Femur (tissue), 1 donor: Measurements from ENCODE around the gene MUTYH.

Source experiments
- DNase-seq: peaks from one replicate; pipeline ENCODE4 v3.0.0-alpha.2; 2017

The MUTYH gene

DNA sequence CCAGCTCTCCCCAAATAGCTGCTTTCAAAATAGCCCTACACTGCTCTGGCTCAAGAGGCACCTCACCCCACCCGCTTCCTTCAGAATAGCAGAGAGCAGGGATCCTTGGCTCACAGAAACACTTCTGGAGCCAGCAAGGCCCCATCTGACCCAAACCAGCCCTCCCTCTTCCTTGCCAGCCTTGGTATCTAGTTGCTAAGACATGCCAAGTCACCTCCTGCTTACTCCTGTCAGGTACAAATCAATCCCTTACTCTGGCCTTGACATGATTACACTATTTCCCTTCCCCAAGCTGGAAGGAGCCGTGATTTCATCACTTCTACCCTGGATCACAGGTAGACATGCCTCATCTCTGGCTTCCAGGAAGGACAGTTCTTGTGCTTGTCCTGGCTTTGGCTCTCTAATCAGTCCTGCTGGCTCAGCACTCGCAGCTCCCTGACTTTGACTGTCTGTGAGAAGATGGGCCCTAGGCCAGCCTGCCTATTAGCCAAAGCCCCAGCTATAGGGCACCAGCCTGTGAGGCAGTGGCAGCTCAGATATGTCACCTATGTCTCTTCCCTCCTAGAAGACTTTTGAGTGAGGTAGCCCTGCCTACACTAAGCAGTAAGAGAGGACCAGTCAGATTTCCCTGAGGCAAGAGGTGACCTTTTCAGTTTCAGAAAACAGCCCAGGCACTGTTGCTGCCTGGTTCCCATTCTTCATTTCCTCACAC lies 8.9 kb upstream of the MUTYH start:
- DNase-seq: no peak

DNA sequence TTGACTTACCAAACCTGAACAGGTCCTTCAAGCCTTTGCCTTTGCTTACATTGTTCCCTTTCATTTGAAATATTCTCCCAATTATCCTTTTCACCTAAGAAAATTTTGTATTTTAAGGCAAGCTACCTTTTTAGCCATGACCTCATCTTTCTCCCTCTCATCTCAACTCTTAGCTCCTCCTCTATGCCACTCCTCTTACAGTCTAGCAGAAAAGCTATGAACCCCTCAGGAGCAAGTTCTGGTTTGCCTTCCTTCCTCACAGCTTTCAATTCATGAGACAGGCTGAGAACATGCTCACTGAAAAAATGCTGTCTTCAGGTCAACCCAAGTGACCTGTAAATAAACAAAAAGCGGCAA lies 8.3 kb upstream of the MUTYH start:
- DNase-seq: no peak

DNA sequence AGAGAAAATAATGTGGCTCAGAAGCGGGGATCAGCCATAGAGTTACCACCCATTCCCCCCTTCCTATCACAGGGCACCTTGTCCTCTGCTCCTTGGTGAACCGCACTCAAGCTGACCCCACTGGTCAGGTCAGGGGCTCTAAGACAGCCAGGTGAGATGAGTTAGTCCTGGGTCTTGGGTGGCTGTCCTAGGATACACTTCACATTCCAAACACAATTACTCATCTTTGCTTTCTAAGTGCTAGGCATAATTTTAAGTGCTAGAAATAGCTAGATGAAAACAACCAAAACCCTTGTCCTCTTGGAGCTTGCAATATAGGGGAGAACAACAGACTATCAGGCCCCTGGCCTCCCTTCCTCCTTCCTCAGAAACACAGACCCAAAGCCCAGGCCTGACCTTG lies 7.8 kb upstream of the MUTYH start:
- DNase-seq: no peak

DNA sequence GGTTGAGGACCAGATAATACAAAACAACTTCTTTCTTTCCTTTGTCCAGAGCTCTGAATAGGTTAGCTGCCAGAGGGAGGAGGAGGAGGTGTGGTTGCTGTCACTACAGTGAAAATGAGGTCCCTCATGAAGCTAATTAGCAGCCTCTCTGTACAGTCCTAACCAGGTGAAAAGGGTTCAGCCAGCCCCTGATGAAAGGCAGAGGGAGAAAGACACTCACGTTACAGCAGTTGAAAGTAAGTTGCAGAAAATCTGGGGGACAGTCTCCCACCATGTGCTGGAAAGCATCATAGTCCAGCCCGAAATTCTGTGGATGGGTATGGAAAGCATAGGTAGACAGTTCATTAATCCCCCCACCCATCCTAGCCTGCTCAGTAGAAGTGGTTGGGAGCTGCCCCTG lies 6.2 kb upstream of the MUTYH start:
- no peak for DNase-seq

DNA sequence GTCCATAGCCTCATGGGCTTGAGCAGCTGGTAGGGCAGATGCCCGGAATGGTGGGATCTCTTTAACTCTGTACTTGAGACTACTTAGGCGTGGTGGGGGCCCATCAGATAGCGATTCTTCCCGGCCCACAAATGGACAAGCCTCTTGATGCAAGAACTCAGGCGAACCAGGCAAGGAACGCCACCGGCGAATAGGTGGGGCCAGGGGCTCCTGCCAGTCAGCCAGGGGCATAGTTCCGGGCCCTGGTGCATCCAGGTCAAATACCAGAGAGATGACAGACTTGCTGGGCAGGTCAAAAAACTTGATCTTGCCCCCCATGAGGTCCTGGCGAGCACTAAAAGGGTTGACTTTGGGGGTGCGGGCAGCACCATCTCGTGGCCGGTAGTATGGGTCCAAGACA lies 4.8 kb upstream of the MUTYH start:
- DNase-seq: no peak

DNA sequence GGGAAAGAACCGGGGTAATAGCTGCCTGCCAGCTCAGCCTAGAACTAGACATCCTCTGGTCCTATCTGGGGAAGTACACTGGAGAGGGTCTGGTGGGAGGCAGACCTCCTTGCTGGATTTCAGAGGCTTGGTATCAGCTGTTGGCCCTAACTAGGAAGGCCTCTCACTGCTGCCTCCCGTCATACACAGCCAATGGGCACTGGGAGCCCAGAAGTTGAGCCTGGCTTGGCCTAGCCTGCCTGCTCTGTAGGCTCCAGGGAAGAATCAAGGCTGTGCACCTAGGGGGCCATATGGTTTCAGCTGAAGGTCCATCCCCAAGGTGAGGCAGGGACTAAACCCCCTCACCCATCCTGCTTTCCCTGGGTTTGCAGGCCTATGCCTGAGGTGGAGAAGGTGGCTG lies 4.3 kb upstream of the MUTYH start:
- no peak for DNase-seq

DNA sequence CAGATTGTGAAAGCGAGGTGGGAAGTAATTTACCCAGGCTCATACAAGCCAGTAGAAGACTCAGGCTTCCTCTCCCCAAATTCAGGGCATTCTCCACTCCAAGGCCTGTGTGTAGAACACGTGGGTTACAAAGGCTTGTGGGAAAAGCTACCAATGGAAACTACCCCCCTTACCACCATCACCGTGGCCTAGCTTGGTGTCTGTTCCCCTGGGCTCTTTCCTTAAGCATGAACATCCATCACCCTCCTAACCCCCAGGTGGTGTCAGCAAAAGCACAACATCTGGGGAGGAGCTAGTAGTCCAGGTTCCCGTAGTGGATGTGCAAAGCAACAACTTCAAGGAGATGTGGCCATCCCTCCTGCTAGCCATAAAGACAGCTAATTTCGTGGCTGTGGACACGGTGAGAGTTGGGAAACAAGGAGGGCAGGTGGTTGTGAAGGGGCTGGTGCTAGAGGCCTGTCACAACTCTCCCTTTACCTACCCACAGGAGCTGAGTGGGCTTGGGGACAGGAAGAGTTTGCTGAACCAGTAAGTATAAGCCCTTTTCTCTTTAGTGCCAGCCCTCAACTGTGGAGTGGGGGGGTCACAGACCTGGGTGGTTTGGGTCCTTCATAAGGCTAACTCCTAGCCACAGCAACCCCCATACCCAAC lies 701 bp upstream of the MUTYH start:
- DNase-seq: no peak

DNA sequence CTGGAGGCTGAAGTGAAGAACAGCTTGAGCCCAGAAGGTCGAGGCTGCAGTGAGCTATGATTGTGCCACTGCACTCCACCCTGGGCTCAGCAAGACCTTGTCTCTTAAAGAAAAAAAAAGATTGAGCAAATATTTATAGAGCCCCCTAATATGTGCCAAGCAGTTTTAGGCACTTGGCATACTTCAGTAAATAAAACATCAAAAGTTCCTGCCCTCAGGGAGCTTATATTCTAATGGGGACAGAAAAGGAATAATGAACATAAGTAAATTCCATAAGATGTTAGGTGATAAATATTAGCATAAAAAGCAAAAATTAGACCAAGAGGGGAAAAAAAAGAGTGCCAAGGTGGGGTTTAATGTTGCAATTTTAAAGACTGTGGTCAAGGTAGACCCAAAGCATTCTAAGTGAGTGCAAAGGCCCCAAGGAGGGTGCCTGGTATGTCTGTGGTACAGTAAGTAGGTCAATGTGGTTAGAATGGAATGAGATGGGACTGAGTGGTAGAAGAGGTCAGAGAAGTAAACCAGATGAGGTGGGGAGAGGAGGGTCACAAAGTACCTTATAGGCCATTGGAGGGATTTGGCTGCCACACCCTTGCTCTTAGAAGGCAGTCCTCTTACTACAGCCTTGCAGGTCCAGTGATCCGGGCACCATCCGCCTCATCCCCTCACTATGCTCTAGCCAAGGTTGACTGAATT lies 2.5 kb downstream of the MUTYH start:
- no peak for DNase-seq

DNA sequence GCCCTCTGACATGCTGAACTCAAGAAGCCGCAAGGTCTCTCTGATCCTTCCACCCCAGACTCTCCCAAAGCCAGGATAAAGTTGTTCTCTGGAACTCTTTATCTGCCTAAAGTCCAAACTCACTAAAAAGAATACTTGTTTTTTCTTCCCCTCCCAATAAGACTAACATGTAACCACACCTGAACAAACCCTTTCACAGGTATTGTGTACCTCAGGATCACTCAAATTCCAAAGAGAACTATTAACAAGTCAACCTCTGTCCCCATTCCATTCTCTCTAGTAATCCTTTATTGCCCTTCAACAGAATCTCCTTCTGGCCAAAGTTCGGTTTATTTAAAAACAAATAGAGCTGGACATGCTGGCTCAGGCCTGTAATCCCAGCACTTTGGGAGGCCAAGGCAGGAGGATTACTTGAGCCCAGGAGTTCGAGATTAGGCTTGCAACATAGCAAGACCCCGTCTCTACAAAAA lies 4.3 kb downstream of the MUTYH start:
- DNase-seq: no peak

DNA sequence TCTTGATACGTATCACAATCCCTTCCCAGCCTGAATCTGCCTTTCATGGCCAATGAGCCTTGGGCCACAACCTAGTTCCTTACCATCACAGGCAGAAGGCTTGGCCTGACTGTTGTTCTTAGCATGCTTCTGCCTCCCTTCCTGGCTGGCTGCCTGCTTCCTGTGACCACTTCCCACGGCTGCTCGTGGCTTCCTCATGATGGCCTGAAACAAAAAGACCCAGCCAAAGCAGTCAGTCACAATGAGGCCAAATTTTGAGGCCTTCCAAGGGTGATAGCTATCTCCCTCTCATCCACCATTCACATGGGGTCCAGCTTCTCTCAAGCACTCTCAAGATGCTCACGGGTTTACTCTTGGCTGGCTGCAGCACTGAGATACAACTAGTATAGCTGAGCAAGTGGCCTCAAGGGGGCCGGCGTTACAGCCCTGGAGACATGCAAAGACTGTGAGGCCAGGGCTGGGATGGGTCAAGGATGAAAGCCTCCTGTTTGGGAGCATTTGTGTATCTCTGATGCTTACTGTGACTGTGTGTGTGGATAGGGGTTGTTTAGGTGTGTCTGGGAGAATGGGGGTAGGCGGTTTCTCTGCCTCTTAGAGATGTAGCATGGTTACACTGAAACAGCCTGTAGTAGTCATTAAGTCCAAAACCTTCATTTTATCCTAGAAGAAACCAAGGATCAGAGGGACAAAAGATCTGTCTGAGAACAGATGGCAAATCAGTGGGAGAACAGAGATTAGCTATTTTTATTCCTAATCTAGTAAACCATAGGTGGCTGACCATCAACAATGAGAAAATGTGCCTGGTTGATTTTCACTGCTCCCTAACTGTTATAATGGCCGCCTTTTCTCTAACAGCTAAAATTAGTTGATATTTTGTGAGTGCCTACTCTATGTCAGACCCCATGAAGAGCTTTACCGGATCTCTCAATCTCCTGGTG lies 5.7 kb downstream of the MUTYH start:
- no peak for DNase-seq

DNA sequence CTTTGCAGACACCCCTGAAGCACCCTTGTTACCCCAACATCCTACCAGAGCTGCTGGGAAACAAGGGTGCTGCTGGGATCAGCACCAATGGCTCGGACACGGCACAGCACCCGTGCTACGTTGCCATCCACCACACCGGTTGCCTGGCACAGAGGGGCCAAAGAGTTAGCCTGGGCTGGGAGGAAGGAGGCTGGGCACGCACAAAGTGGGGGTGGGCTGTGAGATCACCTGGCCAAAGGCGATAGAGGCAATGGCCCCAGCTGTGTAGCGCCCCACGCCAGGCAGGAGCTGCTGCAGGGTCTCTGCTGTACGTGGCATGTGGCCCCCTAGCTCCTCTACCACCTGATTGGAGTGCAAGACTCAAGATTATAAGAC lies 7.9 kb downstream of the MUTYH start:
- DNase-seq: no peak

DNA sequence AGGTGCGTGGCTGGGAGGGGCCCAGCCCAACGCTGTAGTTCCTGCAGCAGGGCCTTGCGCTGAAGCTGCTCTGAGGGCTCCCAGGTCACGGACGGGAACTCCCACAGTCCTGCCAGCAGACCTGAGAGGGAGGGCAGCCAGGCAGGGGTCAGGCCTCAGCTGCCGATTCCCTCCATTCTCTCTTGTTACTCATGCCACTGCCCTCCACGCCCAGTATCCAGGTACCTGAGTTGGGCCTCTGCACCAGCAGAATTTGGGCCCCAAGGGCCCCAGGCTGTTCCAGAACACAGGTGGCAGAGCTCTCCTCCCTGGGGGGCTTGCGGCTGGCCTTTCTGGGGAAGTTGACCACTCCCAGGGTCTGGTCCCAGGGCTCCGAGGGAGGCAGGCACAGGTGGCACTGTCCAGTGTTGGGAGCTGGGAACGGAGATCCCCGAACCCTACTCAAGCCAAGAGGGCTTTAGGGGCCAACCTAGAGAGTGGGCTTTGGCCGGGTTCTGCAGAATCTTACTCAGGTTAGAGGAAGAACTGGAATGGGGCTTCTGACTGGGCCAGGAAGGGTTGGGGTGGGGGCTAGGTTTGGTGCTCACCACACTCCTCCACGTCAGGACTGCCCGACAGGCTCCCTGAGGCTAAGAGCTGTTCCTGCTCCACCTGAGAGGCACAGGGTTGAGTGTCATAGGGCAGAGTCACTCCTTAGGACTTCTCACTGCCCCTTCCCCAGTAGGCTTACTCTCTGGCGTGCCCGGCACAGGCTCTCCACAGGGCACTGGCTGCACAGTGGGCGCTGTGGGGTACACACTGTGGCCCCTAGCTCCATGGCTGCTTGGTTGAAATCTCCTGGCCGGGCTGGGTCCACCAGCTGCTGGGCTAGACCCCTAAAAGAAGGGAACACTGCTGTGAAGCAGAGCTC lies 8.5 kb downstream of the MUTYH start:
- no peak for DNase-seq

DNA sequence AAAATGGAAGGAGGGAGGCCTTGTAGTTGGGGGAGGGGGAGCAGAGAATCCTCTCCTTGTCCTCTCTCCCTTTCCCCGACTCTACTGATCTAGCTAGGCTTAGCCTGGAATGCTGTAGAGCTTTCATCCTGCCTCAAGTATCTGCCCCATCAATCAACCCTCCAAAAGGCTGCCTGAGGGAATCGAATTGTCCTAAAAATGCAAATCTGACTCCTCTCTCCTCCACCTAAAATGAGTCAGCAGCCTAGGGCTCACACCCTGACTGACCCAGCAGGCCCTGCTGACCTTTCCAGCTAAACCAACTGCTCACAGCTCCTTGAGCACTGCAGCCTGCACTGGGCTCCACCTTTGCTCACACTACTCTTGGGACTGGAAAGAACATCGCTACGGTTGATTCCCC lies 10.8 kb downstream of the MUTYH start:
- no peak for DNase-seq

DNA sequence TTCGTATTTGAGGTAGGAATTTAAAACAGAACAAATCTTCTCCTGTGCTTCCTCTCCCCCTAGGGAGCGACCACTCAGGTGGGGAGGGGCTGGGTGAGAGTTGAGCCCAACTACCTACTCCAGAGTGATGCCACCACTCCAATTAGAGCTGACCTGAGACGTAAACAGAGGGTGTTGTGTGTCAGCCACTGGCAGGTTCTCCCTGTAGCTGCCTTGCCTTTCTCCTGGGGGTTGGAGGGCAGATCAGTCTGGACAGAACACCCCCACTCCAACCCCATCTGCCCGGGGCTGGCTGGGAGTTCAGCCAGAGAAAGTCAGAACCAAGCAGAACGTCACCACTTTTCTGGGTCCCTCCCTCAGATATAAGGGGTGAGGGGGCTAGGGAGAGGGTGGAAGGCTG lies 11.6 kb downstream of the MUTYH start:
- no peak for DNase-seq

DNA sequence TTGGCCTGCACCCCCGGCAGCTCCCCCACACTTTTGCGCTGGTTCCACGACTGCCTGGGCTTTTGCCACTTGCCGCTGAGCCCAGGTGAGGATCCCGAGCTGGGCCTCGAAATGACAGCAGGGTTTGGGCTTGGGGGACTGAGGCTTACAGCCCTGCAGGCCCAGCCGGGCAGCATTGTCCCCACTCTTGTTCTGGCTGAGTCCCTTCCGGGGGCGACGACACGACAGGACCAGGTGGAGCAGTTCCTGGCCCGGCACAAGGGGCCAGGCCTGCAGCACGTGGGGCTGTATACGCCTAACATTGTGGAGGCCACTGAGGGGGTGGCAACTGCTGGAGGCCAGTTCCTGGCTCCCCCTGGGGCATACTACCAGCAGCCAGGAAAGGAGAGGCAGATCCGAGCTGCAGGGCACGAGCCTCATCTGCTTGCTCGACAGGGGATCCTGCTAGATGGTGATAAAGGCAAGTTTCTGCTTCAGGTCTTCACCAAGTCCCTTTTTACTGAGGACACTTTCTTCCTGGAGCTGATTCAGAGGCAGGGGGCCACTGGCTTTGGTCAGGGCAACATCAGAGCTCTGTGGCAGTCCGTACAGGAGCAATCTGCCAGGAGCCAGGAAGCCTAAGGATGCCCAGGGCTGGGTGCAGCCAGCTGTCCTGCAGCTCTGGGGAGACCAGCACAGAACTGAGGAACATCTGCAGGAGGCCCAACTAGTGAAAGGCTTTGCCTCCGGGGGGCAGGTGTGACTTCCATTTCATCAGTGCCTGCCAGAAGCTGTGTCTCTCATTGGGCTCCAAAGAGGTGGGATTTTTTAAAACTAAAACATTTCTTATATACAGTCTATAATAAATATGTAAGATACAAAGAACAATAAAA lies 12.4 kb downstream of the MUTYH start:
- no peak for DNase-seq

DNA sequence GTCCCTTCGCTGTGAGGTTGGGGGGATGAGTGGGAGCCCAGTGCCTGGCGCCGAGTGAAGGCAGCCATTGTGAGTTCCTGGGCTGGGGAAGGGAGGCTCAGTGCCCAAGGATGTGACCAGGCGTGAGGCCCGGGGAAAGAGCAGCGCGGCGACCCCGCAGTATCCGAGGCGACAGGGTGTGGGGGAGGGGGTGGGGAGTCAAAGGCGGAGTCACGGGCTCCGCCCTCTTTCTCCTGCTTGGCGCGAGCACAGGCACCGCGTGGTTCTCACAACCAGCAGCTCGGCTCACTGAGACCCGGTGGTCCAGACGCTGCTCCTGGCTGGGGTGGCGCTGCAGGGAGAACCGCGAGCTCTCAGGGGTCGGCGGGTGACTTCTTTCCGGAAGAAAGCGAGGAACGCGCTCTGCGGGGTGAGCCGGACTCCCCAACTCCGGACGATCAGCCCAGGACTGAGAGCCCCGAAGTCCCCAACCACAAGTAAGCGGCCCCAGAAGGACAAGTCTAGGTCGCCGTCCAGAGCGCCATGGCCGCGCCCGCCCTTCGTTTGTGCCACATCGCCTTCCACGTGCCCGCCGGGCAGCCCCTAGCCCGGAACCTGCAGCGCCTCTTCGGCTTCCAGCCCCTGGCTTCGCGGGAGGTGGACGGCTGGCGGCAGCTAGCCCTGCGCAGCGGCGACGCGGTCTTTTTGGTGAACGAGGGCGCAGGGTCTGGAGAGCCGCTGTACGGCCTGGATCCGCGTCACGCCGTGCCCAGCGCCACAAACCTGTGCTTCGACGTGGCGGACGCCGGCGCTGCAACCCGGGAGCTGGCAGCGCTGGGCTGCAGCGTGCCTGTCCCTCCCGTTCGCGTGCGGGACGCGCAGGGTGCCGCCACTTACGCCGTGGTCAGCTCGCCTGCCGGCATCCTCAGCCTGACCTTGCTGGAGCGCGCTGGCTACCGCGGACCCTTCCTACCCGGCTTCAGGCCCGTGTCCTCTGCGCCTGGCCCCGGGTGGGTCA lies 13.3 kb downstream of the MUTYH start, which contains the start of gene HPDL:
TSS of gene HPDL (plus strand) at position 269 of the 997 bp plus-strand sequence. CDS start at position 523, 254 bp downstream.
- DNase-seq: peak; percentile 90

DNA sequence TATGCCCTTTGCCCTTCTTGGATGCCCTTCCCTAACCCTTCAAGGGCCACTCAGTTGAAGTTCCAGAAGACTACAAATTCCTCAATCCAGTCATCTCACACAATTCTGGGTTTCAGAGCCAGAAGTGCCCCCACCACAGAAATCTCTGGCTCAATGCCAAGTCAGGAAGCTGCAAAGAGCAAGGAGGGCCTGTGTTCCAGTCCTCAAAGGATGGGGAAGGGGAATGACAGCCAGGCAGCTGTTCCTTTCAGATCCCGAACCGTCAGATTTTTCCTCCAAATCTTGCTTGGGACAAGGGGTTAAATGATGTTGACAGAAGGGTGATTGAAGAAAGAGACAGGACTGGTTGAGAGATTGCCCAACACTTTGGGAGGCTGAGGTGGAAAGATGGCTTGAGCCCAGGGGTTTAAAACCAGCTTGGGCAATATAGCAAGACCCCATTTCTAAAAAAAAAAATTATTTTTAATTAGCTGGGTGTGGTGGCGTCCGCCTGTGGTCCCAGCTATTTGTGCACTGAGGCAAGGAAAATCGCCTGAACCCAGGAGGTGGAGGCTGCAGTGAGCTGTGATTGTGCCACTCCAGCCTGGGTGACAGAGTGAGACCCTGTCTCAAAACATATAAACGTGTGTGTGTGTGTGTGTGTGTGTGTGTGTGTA lies 14.3 kb downstream of the MUTYH start:
- DNase-seq: no peak

DNA sequence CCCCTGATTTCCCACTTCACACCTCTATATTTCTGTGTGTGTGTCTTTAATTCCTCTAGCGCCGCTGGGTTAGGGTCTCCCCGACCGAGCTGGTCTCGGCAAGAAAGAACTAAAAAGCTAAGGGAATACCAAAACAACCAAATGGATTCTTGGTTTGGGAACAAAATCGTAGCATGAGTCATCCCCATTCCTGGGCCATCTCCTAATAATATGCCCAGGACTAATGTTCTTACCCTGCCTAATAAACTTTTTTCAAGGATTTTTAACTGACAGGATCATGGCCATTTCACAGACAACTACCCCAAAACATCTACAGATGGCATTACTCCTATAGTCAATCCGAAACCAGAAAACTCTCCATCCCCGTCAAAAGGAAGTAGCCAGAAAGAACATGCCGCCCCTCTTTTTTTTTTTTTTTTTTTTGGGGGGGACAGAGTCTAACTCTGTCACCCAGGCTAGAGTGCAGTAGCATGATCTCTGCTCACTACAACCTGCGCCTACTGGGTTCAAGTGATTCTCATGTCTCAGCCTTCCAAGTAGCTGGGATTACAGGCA lies 17.7 kb downstream of the MUTYH start:
- DNase-seq: no peak

DNA sequence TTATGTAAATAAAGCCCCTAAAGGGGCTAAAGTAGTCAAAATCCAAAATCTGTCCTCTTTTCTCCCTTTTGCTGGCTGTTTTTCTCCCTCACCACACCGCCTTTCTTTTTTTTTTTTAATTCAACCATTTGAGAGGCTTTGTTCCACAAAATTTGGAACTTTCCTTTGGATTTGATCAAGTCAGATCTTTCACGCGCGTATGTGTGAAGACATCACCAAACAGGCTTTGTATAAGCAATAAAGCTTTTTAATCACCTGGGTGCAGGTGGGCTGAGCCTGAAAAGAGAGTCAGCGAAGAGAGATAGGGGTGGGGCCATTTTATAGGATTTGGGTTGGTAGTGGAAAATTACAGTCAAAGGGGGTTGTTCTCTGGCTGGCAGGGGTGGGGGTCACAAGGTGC lies 18.8 kb downstream of the MUTYH start:
- no peak for DNase-seq
